Epidermal melanocyte (primary cell): ENCODE results near the gene PAX8.

ENCODE experiments used
- DNase-seq: peaks from one replicate; pipeline ENCODE4 v3.0.0; 2011; ENCODE audit warnings: low spot score; ENCODE audit not compliant: insufficient read length

Gene PAX8

DNA sequence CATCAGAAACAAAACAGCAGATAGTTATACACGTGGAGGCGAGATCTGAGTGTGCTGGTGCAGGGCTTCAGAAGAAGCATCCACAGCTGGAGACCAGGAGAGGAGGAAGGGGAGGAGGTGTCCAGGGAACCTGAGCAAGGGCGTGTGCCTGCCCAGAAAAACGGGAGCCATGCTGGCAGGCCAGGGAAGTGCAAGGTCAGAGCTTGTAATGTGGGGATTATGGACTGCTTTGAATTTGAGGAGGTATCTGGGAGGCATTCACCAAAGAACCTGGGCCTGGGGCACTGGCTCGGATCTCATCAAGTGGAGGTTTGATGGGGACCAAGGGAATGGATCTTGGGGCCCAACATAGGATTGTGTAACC, 92.3 kb downstream of the PAX8 start:
- DNase-seq = no peak

DNA sequence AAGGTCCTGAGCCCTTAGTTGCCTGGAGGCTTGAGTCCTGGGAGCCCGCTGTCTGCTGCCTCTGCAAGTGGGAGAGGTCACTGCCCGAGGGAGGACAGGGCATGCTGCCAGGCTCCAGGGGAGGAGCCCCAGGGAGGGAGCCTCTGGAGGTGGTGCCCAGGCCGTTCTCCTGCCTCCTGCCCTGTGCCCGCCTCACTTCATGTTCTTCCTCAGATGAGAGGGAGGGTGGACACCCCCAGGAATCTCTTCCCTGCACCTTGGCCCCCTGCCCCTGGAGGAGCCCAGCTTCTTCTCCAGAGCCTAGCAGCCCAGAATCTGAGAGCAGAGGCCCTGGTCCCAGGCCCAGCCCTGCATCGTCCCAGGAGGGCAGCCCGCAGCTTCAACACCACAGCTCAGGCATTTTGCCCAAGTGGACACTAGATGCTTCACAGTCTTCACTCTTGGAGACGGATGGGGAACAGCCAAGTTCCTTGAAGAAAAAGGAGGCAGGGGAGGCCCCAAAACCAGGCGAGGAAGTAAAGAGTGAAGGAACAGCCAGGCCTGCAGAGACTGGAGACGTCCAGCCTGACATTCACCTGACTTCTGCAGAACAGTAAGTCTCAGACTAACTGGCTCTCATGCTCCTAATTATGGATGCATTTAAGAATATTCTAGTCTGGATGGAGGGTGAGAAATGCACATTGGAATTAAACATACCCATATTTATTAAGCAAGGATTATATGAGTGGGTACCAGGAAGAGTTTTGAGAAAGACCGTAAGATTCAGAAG, 92.9 kb downstream of the PAX8 start:
- DNase-seq = no peak

DNA sequence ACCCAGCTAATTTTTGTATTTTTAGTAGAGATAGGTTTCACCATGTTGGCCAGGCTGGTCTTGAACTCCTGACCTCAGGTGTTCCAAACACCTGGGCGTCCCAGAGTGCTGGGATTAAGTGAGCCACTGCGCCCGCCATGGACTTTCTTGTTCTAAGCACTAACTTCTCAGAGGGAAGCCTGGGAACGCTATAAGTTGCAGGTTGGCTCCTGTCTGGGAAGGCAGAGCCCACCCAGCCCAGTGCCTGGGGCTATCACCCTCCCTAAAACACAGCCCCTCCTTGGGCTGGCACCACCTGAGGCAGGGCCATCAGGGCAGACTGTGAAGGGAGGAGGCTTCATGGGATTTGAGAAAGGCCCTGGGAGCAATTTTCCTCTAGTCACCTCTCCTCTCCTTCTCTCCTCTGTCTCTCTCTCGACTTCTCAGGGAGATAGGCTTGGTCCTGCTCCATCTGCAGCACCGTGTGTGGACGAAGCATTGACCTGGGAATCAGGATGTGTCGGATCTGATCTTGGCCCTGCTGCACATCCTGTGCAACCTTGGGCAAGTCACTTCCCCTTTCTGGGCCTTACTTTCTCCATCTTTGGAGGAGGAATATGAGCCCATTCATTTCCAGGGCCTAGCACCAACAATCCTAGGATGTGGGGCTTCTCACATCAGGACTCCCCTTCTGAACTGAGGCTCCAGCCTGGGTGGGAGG, 94.0 kb downstream of the PAX8 start:
- no peak for DNase-seq

DNA sequence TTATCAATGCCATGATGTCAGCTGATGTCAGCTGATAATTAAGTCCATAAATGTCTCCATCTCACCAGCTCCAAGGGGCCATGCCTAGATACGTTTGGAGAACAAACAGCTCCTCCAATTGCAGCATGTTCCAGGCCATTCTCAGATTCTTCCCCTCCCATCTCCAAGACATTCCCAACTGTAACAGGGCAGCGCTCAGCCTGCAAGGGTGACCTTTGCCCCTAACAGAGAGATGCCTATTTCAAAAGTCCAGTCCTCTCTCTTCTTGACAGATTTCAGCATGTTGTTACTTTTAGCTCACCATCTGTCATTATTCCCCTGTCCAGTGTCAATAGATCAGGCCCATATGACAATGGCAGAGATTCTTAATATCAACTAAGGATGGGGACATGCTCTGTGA, 95.0 kb downstream of the PAX8 start:
- no peak for DNase-seq

DNA sequence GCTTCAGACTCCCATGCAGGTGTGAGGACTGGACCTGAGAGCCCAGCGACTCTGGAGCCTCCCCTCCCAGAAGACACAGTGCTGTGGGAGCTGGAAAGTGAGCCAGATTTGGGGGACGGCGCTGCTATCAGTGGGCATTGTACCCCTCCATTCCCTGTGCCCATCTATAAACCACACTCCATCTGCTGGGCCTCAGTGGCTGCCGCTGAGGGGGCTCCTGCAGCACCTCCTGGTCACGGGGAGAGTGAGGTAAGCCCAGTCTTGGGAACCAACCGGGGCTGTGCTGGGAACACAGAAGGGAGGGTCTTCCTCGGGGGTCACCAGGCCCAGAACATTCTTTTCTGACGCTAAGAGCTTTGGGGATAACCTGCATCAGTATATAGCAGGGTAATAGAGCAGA, 95.5 kb downstream of the PAX8 start:
- no peak for DNase-seq

DNA sequence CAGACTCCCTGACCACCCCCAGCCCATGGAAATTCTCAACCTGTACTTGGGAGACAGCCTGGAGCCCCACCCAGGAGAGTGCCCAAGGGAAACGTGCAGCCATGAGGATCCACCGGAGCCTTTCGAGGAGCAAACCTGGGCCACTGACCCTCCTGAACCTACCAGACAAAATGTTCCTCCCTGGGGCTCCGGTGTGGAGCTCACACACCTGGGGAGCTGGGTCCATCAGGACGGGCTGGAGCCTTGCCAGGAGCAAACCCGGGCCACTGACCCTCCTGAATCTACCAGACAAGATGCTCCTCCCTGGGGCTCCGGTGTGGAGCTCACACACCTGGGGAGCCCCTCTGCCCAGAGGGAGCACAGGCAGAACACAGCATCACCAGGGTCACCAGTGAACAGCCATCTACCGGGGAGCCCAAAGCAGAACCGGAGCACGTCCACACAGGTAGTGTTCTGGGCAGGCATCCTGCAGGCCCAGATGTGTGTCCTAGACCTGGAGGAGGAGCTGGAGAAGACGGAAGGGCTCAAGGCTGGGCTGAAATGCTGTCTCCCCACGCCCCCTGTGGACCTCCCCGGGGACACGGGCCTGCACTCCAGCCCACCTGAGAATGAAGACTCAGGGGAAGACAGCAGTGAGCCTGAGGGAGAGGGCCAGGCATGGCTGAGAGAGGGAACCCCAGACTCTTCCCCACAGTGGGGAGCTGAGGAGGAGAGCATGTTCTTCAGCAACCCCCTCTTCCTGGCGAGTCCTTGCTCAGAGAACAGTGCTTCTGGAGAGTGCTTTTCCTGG, 96.1 kb downstream of the PAX8 start:
- no peak for DNase-seq

DNA sequence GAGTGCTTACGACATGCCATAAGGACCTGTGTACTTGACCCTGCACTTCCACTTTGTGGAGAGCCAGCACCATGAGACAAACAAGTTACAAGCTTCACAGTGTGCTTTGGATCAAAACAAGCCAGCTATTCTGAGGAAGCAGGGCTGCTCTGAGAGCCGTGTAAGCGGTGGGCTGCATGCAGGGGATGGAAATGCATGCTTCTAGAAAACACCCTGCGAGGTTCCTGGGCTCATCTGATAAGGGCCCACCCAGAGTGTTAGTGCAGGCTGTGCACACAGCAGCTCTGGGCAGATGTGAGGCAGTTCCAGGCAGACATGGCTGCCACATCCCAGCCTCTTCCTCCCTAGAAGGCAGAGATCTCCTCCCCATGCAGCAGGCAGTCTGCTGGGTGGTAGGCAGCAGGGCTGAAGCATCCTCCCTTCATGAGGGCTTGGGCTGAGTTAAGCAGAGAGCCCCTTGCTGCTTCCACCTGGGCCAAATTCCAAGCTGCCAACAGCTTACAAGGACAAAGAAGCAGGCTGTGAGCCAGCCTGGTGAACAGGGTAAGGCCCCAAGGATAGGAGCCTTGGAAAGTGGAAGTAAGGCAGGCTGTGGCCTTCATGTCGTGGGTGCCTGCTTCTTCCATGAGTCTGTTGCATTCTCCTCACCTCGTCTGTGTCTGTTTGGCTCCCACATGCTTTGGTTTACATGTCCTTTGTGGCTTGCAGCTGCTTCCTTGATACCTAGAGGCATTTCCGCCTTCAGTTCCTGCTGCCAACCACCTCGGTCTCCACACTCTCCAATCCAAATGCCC, 97.3 kb downstream of the PAX8 start:
- DNase-seq = no peak

DNA sequence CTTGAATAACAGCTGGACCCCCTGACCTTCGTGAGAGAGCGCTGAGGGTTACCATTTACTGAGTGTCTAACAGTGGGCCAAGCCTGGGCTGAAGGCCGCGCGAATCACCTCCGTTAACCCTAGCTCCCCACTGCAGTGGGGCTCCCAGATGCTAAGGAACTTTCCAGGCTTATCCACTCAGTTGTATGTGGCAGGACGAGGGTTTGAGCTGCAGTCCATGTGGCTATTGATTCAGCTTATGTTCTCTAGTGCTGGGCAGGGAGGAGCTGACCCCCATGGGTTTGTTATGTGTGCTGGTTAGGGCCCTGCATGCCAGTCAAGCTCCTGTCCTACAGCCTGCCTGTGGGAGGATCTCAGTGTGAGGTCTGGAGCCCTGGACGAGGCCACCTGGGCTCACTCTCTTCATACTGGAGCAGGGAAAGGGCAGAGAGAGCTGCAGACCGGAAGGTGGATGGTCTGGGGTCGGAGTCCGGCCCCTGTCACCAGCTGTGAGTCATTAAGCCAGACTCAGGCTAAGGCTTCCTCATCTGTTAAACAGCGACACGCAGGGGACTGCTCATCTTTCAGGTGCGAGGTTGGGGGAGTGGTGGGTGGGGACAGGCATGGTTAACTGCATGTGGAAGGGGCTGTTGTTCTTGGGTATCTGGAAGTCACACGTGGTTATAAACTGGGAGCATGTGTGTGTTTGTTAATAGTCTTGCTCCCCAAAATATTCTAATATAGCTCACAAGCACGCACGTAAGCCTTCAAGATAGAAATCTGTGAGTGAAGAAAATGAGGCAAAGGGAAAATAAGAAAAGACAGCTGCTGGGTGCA, 98.4 kb downstream of the PAX8 start:
- DNase-seq = no peak

DNA sequence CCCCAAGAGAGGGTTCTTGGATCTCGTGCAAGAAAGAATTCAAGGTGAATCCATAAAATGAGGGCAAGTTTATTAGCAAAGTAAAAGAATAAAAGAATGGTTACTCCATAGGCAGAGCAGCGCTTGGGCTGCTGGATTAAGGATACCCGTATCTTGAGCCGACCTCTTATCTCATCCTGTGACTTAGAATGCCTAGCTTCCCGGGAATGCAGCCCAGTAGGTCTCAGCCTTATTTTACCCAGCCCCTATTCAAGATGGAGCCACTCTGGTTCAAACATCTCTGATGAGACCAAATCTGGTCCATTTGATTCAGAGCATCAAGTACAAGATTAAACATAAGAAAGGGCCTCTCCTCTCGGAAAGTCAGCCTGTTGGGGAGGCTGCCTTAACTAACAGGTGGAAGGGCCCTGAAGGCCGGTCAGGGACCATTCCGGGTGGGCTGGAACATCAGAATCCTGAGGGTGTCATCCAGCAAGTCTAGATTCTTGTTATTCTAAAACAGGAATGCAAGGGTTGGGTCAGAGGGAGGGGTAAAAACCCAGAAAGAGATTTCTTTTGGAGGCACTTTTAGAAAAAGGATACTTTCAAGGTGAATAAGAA, 99.2 kb downstream of the PAX8 start:
- no peak for DNase-seq

DNA sequence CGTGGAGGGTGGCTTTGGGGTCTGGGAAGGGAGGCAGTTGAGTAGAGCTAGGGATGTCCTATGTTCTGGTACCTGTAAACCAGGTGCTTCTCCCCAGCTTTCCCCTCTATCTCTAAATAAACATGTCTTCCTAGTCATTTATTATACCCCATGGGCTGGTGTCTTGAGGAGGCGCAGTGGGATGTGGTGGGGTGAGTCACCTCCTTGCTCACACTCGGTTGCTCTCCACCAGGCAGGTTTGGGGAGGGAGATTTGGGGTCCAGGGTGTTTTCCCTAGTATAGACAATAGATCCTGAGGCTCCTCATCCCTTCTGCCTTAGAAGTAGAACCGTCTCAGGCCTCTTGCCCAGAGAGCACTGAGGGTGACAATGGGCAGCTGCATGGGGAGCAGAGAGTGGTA, 99.8 kb downstream of the PAX8 start:
- DNase-seq = no peak

DNA sequence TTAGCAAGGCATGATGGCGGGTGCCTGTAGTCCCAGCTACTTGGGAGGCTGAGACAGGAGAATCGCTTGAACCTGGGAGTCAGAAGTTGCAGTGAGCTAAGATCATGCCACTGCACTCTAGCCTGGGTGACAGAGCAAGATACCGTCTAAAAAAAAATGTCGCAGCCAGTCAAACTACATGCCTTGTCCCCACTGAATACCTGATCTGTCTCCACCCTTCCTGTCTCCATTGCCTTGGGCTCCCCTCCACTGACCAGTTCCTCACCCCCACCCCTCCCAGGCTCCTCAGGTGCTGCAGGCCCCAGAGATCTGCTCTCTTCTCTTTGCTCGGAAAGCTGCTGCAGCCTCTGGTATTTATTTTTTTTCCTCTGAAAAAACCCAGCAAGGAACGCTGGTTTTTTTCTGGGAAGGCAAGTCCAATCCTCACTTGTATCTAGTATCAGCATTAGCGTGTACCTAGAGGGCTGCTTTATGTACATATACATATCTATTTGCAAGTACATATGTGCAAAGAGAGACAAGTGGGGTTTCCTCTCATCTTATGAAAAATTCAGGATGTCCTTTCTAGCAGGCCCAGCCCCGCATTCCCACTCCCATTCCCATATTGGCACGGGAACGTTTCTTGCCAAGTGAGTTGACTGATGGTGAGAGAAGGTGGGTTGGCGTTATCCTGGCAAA, 100.5 kb downstream of the PAX8 start:
- DNase-seq = no peak

DNA sequence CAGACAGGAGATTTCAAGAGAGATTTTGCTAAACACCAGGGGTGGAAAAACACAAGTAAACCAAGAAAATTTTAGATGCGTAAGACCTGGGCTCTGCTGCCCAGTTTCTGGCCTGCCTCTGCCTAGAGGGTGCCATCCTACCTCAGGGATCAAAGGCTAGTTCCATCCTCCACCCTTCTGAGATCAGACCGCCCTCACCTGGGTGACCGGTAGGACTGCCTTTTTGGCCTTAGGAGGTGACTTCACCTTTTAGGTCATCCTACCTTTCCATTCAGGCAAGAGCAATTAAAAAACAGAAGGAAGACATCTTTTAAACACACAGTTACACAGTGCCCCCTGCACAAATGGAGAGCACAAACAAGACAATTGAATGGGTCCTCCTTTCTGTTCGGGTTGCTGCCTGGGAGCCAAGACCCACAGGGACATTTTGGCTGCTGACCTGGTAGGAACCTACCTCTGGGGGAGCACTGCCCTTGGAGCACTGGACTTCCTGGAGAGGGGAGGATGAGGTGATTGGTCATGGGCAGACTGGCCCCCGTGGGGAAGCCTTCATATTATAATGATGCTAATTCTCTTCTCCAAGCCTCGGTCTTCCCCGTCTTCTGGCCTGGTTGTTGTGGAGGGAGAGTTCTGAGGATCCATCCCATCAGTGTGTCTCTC, 101.9 kb downstream of the PAX8 start:
- no peak for DNase-seq

DNA sequence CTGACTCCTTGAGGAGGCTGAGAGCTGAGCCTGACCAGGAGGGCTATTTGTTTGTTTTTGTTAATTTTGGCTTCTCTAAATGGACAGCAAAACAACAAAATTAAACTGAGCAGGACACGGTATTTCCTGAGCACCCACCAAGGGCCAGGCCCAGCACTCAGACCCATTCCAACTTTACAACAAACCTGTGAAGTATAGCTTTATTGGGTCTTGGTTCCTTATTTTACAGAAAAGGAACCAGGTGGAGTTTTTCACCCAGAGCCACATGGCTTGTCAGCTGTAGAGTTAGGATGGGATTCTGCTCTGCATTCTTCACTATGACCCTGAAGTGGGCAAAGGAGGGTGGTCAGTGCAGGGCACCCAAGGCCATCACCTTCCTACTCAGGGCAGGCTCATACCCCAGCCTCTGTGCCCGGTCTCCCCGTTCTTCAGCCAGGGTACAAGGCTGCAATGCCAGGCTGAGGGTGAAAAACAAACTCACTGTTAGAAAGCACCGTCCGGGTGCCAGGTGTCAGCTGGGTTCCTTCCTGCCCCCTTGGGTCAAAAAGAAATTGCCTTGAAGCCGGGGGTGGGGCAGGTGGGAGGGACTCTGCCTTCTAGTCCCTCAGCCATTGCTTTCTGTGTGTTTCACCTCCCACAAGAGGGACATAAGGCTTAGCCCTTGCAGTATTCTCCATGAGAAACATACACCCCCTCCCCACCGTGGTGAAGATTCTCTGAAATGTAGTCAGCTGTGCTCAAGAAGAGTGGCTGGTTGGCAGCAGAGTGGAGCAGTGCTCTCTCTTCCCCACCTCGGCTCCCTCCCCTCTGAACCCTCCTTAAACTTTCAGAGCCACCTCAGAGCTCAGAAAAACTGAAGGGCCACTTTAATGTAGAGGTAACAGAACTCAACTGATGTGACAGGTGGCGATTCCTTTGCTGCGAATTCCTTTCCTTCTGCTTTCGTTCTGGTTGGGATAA, 102.7 kb downstream of the PAX8 start:
- DNase-seq = no peak

DNA sequence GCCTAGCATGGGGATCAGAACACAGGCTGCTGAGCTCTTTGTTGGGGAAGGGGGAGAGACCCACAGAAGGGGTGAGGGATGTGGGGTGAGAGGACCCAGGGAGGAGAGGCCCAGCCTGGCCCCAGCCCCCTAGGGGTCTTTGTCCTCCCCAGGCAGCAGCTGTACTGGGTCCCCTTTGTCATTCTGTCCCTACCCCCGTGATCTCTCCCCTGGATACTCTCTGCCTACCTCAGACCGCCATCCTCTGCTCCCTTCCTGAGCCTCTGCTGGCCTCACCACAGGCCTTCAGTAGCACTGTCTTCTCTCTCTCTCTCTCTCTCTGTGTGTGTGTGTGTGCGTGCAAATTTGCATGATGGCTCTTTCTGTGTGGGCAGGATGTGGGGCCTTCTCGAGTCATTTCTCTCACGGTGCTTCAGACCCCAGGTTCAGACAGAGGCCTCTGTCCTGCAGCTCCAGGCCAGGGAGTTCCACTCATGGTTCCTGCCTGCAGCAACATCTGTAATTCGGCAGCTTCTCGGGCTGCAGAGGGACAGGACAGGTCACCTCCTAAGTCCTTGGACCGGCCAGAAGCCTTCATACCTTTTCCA, 103.6 kb downstream of the PAX8 start:
- DNase-seq = no peak

DNA sequence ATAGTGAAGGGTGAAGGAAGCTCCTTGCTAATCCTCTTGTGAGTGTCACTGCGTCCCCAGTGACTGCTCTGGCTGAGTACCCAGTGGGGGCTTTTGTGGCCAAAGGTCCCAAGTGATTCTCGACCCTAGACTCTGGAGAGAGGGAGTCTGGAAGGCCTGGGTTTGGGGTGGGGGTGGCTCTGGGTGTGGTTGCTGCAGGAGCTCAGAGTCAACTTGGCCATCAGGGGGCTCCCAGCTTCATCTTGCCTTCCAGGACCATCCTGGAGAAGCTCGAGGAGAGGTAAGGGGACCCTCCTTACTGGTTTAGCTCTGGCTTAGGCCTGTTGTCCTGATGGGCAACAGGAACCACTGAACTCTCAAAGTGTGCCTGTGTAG, 104.4 kb downstream of the PAX8 start:
- no peak for DNase-seq

DNA sequence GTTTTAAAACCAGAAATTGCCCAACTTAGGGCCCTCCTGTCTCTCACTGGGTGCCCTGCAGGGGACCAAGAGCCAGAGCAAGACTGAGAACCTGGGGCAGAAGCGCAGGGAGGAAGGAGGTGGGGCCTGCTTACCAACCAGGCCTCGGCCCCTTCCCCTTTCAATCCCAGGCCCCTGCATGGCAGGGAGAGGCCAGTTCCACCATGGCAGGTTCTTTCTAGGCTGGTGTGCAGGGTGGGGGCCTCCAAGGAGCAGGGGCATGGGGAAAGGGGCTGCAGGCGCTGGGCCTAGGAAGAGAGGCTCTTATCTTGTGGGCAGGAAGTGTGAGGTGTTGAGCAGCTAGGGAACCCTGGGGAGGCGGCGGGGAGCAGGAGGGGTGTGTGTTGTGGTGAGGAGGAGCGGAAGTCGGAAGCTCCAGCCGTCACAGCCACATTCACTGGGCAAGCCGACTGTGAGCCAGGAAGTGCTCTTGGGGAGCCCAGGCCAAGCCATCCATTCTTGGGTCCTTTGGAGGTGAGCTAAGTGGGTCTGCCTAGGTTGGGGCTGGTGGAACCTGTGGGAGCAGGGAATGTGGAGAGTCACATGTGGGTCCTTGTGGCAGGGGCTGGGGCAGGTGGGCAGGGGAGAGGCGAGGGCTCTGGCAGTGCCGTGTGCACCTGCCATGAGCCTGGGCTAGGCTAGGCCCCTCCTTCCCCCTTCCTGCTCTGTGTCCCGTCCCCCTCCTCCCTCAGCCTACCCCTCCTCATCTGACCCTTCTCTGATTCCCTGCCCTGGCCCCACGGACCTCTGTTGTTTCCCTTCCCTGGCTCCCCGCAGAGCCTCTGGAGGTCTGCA, 105.0 kb downstream of the PAX8 start, which contains the start of gene PSD4:
Gene PSD4, plus strand, starts transcription at position 430 of the 834 bp plus-strand sequence. CDS start 8,486 bp downstream, outside the sequence.
- no peak for DNase-seq
